GM12892 (cell line): ENCODE data around the gene ZKSCAN5.
"Not testable (repeated sequence)": the region's sequence is repeated elsewhere in the genome, so short reads cannot be mapped to it uniquely, and the experiment has no call there.

Experiments
- DNase-seq: peaks from one replicate; pipeline ENCODE4 v3.0.0; 2011; ENCODE audit not compliant: insufficient read length
- FAIRE-seq: peaks from 2 replicates; lab custom pipeline; 2011; peaks lifted over from hg19 to GRCh38; lab: Jason Lieb, UNC
- POLR2A ChIP-seq: IDR thresholded peaks from 2 replicates; pipeline ENCODE4 v1.6.1; 2011; ENCODE audit warnings: low read depth, low read length, control low read depth
- POLR2AphosphoS5 ChIP-seq: IDR thresholded peaks from 2 replicates; pipeline ENCODE4 v1.6.1; 2011; ENCODE audit warnings: low read depth, low read length, control low read depth
- TAF1 ChIP-seq: IDR thresholded peaks from 2 replicates; pipeline ENCODE4 v1.6.1; 2011; ENCODE audit warnings: low read depth, mild to moderate bottlenecking, control low read depth, low read length, borderline replicate concordance

Gene ZKSCAN5

GRCh38 chr7:99559175-99559915 is 54.9 kb downstream of the ZKSCAN5 start:
- FAIRE-seq, result peak; percentile 9
- no peak for TF ChIP-seq TAF1
- TF ChIP-seq POLR2A, result no peak
- TF ChIP-seq POLR2AphosphoS5, result no peak
- no peak for DNase-seq

- DNase-seq (no peak), FAIRE-seq (no peak)
- TF ChIP-seq POLR2AphosphoS5, result no peak
- no peak for TF ChIP-seq TAF1
- no peak for TF ChIP-seq POLR2A
Measured at GRCh38 chr7:99560834-99561736, 56.6 kb downstream of the ZKSCAN5 start.

- TF ChIP-seq POLR2AphosphoS5 (no peak), POLR2A (no peak)
- FAIRE-seq (no peak), DNase-seq (no peak)
Measured at GRCh38 chr7:99561737-99562051, 57.2 kb downstream of the ZKSCAN5 start.

- TF ChIP-seq POLR2A (no peak), POLR2AphosphoS5 (no peak), TAF1 (no peak)
- FAIRE-seq (no peak), DNase-seq (no peak)
Measured at GRCh38 chr7:99562114-99562784, 57.8 kb downstream of the ZKSCAN5 start.

GRCh38 chr7:99562832-99563231 is 58.4 kb downstream of the ZKSCAN5 start:
- DNase-seq (no peak), FAIRE-seq (no peak)
- no peak for TF ChIP-seq POLR2AphosphoS5
- no peak for TF ChIP-seq POLR2A

- DNase-seq (no peak), FAIRE-seq (no peak)
- TF ChIP-seq POLR2AphosphoS5, result no peak
- no peak for TF ChIP-seq POLR2A
- no peak for TF ChIP-seq TAF1
Measured at GRCh38 chr7:99563650-99564049, 59.2 kb downstream of the ZKSCAN5 start.

- not testable (repeated sequence) for FAIRE-seq
Measured at GRCh38 chr7:99568770-99569169, 64.3 kb downstream of the ZKSCAN5 start.

GRCh38 chr7:99571768-99572167 is 67.3 kb downstream of the ZKSCAN5 start:
- TF ChIP-seq POLR2AphosphoS5 (no peak), TAF1 (no peak), POLR2A (no peak)

More at GRCh38 chr7:99568770-99569169, 64.3 kb downstream of the ZKSCAN5 start:
- not testable (repeated sequence) for DNase-seq

GRCh38 chr7:99573257-99573656 is 68.8 kb downstream of the ZKSCAN5 start:
- TF ChIP-seq TAF1 (no peak), POLR2AphosphoS5 (peak; percentile 66; the same call in 1 of the 2 replicates)
- DNase-seq (no peak), FAIRE-seq (no peak)

More at GRCh38 chr7:99571768-99572167, 67.3 kb downstream of the ZKSCAN5 start:
- FAIRE-seq, result no peak
- DNase-seq, result no peak

- TF ChIP-seq POLR2AphosphoS5 (no peak), POLR2A (no peak), TAF1 (no peak)
- DNase-seq (no peak), FAIRE-seq (no peak)
Measured at GRCh38 chr7:99576251-99576650, 71.8 kb downstream of the ZKSCAN5 start.

GRCh38 chr7:99579281-99579955 is 75.0 kb downstream of the ZKSCAN5 start:
- no peak for TF ChIP-seq TAF1
- FAIRE-seq (no peak), DNase-seq (no peak)
